ENCODE results near the gene RHBDL2.

- TF ChIP-seq GABPA (IDR thresholded peaks at IDR 0.05; ENCODE audit: low read depth) (no peak), ZZZ3 (IDR thresholded peaks at IDR 0.05; ENCODE audit: control insufficient read depth, insufficient read length, low read depth) (no peak), MTA3 (IDR thresholded peaks at IDR 0.05; ENCODE audit: borderline replicate concordance, low read length) (no peak), EZH2 (IDR thresholded peaks at IDR 0.05; ENCODE audit: borderline replicate concordance, control insufficient read depth, low read depth, low read length) (no peak), RAD21 (IDR thresholded peaks at IDR 0.05; ENCODE audit: insufficient read depth, low read depth, low read length) (no peak)
Measured at GRCh38 chr1:38919130-38919529, 22.5 kb downstream of the RHBDL2 start.
